Ovary (tissue), 9 donors: ENCODE data around the gene POLE. TPM values are rescaled to one million over a fixed set of nuclear protein-coding genes. Genes with fewer than 3 reads are reported as not detected.
"Not testable (repeated sequence)": the region's sequence is repeated elsewhere in the genome, so short reads cannot be mapped to it uniquely, and the experiment has no call there.

Experiments used
- DNase-seq, 5 donors: peaks; one replicate each; pipeline ENCODE4 v3.0.0-alpha.2; 2019 to 2020
- H3K27ac ChIP-seq, 2 donors: fragments of 200-600 bp; one replicate each; pipeline versions ENCODE4 v1.5.1 to v1.8.0; 2019 to 2022
- H3K27me3 ChIP-seq: fragments of 200-600 bp; one replicate; pipeline ENCODE4 v1.8.0; 2022
- H3K36me3 ChIP-seq: fragments of 200-600 bp; sonication (generic); one replicate; pipeline ENCODE4 v1.5.1; 2019
- H3K4me1 ChIP-seq: one replicate; pipeline ENCODE4 v1.8.1; 2013; ENCODE audit warnings: mild to moderate bottlenecking, moderate library complexity; ENCODE audit not compliant: insufficient read depth
- H3K4me3 ChIP-seq: fragments of 200-600 bp; sonication (generic); one replicate; pipeline ENCODE4 v1.5.1; 2017
- H3K9me3 ChIP-seq, 2 donors: fragments of 200-600 bp in 1 of 2; sonication (generic) in 1 of 2; one replicate each; pipeline versions ENCODE4 v1.5.1 to v1.8.1; 2013 to 2019; ENCODE audit warnings: mild to moderate bottlenecking in 1 of 2, moderate library complexity in 1 of 2
- EP300 ChIP-seq: sonication (generic); formaldehyde crosslinking; IDR thresholded peaks from one replicate; pipeline ENCODE4 v1.6.1; 2017; ENCODE audit warnings: antibody characterized with exemption
- POLR2A ChIP-seq: fragments of 450-650 bp; IDR thresholded peaks from one replicate; pipeline ENCODE4 v1.6.1; 2017; ENCODE audit warnings: antibody characterized with exemption, mild to moderate bottlenecking, moderate library complexity
- WGBS, 3 donors: extraction: QIAGEN DNeasy Blood & Tissue Kit in 1 of 3; methylation state at CpG; one replicate each; pipeline versions ENCODE4 v1.1.5 to v1.1.7; 2013 to 2017; 5-methylcytosine and 5-hydroxymethylcytosine counted together
- intact Hi-C, 4 donors: fragments of 100-400 bp; cut with DNase I; formaldehyde crosslinking; loops; one replicate each; pipeline versions ENCODE4 v1.11.0 to v1.15.1; 2022 to 2023
- polyA plus RNA-seq, 2 donors: library from polyadenylated mRNA; stranded (reverse); fragments of 200-250 nt in 1 of 2; fragments of 350-450 nt in 1 of 2; fragmentation: Illumina TruSeq in 1 of 2; extraction: RNeasy Lipid Tissue Mini Kit (QIAGEN cat#74804) in 1 of 2; gene quantifications; one replicate each; pipeline ENCODE4 v1.2.3, GENCODE V29; 2013 to 2014
- total RNA-seq, 7 donors: library from RNA; depleted of rRNA in 2 of 7; stranded (reverse); fragments of >200 nt in 2 of 7; fragmentation: NEBNext Ultra II Directional in 3 of 7; extraction: Animal tissue kit (Norgen Biotek cat#: 25700) in 3 of 7; gene quantifications; one replicate each; pipeline versions ENCODE4 v1.1.0 to v1.2.4, GENCODE V29; 2016 to 2023
- TF ChIP-seq, protein P1 (sequence below), 3 donors: fragments of 450-650 bp in 2 of 3; fragments of 200-600 bp in 1 of 3; IDR thresholded peaks; one replicate each; pipeline versions ENCODE4 v1.5.1 to v1.8.0; 2016 to 2022; ENCODE audit warnings: antibody characterized with exemption in 3 of 3, mild to moderate bottlenecking in 1 of 3
- donor health status: DM: no; HTN: no; CAD: no; lungs with moderate emphysema.
- donor health status: DM: no; HTN: no; CAD: no.
- donor health status: Bipolar disorder and iron deficiency.
- donor health status: DM: yes; HTN: yes; CAD: no.
- donor health status: DM: no; HTN: no; CAD: no.
- donor health status: DM: yes; HTN: yes; CAD: no.

Gene POLE
- total and polyA plus RNA-seq, 9 donors, result 12.5 to 34.7 (median 24.0) TPM

- Histone ChIP-seq H3K4me3 (no peak overlapping the region), H3K27ac (no peak overlapping the region), H3K27me3 (no peaks in the 10 kb centered on the region), H3K9me3 (no peaks in the 10 kb centered on the region), H3K36me3 (no peaks in the 10 kb centered on the region), H3K4me1 (peaks cover 4% of the 10 kb centered on the region)
- peak in 1 of 5 donors; percentile 59 for DNase-seq
- WGBS, 3 donors, result 71 to 81% (median 74%) methylated on average over 23 to 31 of the region's 31 CpGs
- intact Hi-C loops, result loop anchor here in 2 of 4 donors (1.0 to 5.0 kb wide), 3 partner anchors 37 to 449 kb away; no protein-coding TSS in a partner anchor
- TF ChIP-seq POLR2A (no peak), EP300 (no peak)
- TF ChIP-seq, protein P1, sequence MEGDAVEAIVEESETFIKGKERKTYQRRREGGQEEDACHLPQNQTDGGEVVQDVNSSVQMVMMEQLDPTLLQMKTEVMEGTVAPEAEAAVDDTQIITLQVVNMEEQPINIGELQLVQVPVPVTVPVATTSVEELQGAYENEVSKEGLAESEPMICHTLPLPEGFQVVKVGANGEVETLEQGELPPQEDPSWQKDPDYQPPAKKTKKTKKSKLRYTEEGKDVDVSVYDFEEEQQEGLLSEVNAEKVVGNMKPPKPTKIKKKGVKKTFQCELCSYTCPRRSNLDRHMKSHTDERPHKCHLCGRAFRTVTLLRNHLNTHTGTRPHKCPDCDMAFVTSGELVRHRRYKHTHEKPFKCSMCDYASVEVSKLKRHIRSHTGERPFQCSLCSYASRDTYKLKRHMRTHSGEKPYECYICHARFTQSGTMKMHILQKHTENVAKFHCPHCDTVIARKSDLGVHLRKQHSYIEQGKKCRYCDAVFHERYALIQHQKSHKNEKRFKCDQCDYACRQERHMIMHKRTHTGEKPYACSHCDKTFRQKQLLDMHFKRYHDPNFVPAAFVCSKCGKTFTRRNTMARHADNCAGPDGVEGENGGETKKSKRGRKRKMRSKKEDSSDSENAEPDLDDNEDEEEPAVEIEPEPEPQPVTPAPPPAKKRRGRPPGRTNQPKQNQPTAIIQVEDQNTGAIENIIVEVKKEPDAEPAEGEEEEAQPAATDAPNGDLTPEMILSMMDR (IDR thresholded peaks at IDR 0.05), result no peak
Measured at GRCh38 chr12:132601171-132601883, 85.8 kb downstream of the POLE start.

DNA sequence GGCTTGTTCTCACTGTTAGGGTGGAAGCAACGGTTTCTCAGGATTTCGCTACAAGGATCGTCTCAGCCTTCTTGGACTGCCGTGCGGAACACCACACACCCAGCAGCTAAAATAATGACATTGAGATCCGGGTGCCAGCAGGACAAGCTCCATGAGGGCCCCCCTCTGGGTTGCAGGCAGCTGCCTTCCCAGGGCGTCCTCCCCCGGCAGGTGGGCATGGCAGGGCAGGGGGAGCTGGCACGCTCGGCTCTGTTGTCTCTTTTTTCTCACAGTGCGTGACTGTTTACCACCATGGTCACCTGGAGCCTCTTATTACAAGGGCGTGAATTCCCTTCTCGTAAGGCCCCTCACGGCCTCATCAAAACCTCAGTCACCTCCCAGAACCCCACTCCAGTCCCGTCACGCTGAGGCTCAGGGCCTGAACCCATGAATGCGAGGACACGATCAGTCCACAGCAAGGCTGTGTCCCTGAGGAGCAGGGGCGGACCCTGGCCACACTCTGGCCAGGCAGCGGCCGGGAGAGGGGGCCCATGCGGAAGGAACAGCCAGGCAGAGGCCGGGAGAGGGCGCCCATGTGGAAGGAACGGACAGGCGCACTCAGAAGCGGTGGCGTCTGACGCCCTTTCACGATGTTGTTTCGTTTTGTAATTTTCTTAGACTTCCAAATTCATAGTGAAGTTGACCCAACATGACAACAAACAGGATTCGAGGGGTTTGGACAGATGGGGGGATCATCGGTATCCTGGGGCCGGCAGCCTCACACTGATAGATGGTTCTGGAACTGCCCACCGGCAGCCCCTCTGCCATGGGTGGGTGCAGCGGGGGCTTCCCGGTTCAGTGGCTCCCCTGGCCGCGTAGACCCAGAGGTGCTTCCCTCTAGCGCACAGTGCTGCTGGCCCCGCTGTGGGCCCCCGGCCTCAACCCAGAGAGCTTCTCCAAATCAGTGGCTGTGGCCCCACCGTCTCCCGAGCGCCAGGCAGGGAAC lies 86.8 kb downstream of the POLE start:
- intact Hi-C loops, result loop anchor here in 2 of 4 donors (1.0 to 5.0 kb wide), 3 partner anchors 38 to 448 kb away; no protein-coding TSS in a partner anchor
- DNase-seq, result peak; percentile 72 to 84 (median 78)
- Histone ChIP-seq H3K27ac (peak overlapping the region in 1 of 2 donors; percentile 33), H3K27me3 (no peaks in the 10 kb centered on the region), H3K4me3 (peak overlapping the region; percentile 36), H3K9me3 (no peaks in the 10 kb centered on the region), H3K4me1 (peaks cover 4% of the 10 kb centered on the region), H3K36me3 (no peaks in the 10 kb centered on the region)
- 18 to 29% (median 23%) methylated on average over 45 of the region's 45 CpGs for WGBS, 3 donors
- TF ChIP-seq, protein P1 (IDR thresholded peaks at IDR 0.05), result peak; percentile 50 to 71 (median 65)
- TF ChIP-seq POLR2A (no peak), EP300 (no peak)

GRCh38 chr12:132599502-132599901 lies 87.6 kb downstream of the POLE start:
- intact Hi-C loops, H3K27me3 ChIP-seq: not testable (repeated sequence)

GRCh38 chr12:132597333-132598316 lies 89.5 kb downstream of the POLE start:
- WGBS, 3 donors, result 5 to 6% (median 6%) methylated on average over 21 to 24 of the region's 58 CpGs
- no peaks in the 10 kb centered on the region for H3K27me3 ChIP-seq
- intact Hi-C loops, result no loop called here
- peak in 3 of 5 donors; percentile 58 to 83 (median 66) for DNase-seq
- peaks cover 2% of the 10 kb centered on the region for H3K4me1 ChIP-seq
- TF ChIP-seq, protein P1 (IDR thresholded peaks at IDR 0.05), result no peak
- no peak for TF ChIP-seq EP300
- no peak for TF ChIP-seq POLR2A
- no peaks in the 10 kb centered on the region for H3K9me3 ChIP-seq
- H3K4me3 ChIP-seq, result no peak overlapping the region
- H3K36me3 ChIP-seq, result no peaks in the 10 kb centered on the region
- H3K27ac ChIP-seq, result no peak overlapping the region

More at GRCh38 chr12:132599502-132599901, 87.6 kb downstream of the POLE start:
- not testable (repeated sequence) for H3K9me3 ChIP-seq, H3K4me3 ChIP-seq, H3K36me3 ChIP-seq, H3K4me1 ChIP-seq, H3K27ac ChIP-seq, DNase-seq
- WGBS, 3 donors, result 71 to 81% (median 80%) methylated on average over 6 of the region's 6 CpGs
